Activated CD8-positive, alpha-beta memory T cell treated with anti-CD3 and anti-CD28 coated beads, Interleukin-2, amount 10 ng/mL, durations not matched to agents 7 days and 5 days (primary cell): ENCODE measurements around the gene SLC46A1. TPM values are rescaled to one million over a fixed set of nuclear protein-coding genes. Genes with fewer than 3 reads are reported as not detected.

Source experiments
- ATAC-seq: fragments of 150-1000 bp; cut with Tn5 transposase; one replicate; pipeline ENCODE4 v1.10.0; 2021; ENCODE audit warnings: moderate library complexity
- CTCF ChIA-PET: fragments of 350-600 bp; sonication (Branson Sonifier 250); formaldehyde crosslinking; loops from one replicate; lab custom pipeline; 2021; ENCODE audit warnings: antibody characterized with exemption; lab: Charles Lee
- DNase-seq: peaks from one replicate; pipeline ENCODE4 v3.0.0-alpha.2; 2020
- H3K27ac Mint-ChIP-seq: one replicate; pipeline ENCODE4 v1.8.0; 2021; ENCODE audit warnings: mild to moderate bottlenecking, mixed read lengths
- H3K27me3 Mint-ChIP-seq: one replicate; pipeline ENCODE4 v1.8.0; 2021; ENCODE audit warnings: mixed read lengths
- H3K36me3 Mint-ChIP-seq: one replicate; pipeline ENCODE4 v1.8.0; 2021; ENCODE audit warnings: mild to moderate bottlenecking, mixed read lengths
- H3K4me1 Mint-ChIP-seq: one replicate; pipeline ENCODE4 v1.8.0; 2021; ENCODE audit warnings: mixed read lengths
- H3K4me3 Mint-ChIP-seq: one replicate; pipeline ENCODE4 v1.8.0; 2021; ENCODE audit warnings: mild to moderate bottlenecking, moderate library complexity, mixed read lengths
- H3K9me3 Mint-ChIP-seq: one replicate; pipeline ENCODE4 v1.8.0; 2022; ENCODE audit warnings: low read depth, mixed read lengths
- total RNA-seq, 2 experiments: library from RNA; stranded (reverse); gene quantifications; one replicate each; pipeline ENCODE4 v1.2.3, GENCODE V29; 2021

The SLC46A1 gene
- total RNA-seq, 2 experiments from 2014 or later: 3.0 to 5.3 TPM

DNA sequence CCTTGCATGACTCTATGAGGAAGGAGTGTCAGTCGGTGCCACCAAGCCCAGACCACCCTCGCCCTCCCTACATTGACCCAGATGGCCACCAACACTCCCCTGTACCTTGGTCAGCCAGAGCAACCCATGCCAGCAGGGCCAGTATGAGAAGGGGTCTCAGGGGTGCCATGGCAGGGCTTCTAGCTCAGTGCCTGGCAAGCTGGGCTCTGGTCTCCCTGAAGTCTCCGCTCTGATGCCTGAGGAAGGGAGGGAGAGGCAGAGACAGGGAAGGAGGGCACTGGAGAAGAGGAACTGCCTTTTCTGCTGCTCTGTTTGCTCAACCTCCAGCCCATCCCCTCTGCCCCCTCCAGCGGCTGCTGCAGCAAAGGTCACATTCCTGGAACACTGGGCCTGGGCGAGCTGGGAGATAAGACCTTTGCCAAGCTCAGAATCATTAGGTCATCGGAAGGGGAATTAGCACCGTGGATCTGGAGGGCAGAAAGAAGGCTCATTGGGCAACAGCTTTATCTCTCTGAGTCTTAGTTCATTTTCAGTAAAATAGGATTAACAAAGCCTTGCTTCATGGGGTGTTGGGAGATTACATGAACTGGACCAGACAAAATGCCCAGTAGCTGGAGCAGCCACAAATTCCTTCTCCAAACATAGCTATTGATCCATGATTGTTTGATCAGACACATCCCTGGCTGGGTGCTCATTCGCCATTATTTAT is 35.8 kb downstream of the SLC46A1 start, which contains the start of gene VTN:
Gene VTN (minus strand): TSS at position 273 of the 709 bp plus-strand sequence. CDS start 104 bp downstream, at position 169.
- Mint-ChIP-seq H3K4me3 (peak within 1 kb of the TSS; percentile 82), H3K27ac (peak within 1 kb of the TSS; percentile 73), H3K27me3 (no peaks in the 10 kb centered on the region), H3K4me1 (peaks cover 20% of the 10 kb centered on the region), H3K36me3 (no peaks in the 10 kb centered on the region), H3K9me3 (no peaks in the 10 kb centered on the region)
- DNase-seq (no peak), ATAC-seq (no peak)
- CTCF ChIA-PET: interaction anchor here (1.6 kb wide), 2 partner anchors 13 to 16 kb away, joined by 3 to 5 read pairs; partner anchors contain the start of gene POLDIP2

DNA sequence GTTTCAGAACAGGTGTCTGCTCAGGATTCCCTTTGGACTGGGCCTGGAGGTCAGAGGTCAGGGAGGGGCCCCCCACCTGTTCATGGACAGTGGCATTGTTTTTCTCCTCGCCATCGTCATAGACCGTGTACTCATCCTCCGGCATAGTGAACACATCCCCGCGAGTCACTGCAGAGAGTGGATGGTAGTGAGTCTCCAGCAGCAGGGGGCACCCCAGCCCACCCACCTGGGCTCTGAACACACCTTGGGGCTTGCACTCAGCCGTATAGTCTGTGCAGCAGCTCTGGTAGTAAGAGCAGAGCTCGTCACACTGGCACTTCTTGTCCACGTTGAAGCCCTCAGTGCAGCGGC is 36.4 kb downstream of the SLC46A1 start:
- no peaks in the 10 kb centered on the region for H3K36me3 Mint-ChIP-seq
- CTCF ChIA-PET: interaction anchor here (1.6 kb wide), 1 partner anchor 12 kb away, joined by 5 read pairs; the partner anchor contains the start of gene POLDIP2
- ATAC-seq (no peak), DNase-seq (no peak)
- peaks cover 20% of the 10 kb centered on the region for H3K4me1 Mint-ChIP-seq
- no peaks in the 10 kb centered on the region for H3K9me3 Mint-ChIP-seq
- no peak overlapping the region for H3K27ac Mint-ChIP-seq
- no peak overlapping the region for H3K4me3 Mint-ChIP-seq
- H3K27me3 Mint-ChIP-seq: no peaks in the 10 kb centered on the region

DNA sequence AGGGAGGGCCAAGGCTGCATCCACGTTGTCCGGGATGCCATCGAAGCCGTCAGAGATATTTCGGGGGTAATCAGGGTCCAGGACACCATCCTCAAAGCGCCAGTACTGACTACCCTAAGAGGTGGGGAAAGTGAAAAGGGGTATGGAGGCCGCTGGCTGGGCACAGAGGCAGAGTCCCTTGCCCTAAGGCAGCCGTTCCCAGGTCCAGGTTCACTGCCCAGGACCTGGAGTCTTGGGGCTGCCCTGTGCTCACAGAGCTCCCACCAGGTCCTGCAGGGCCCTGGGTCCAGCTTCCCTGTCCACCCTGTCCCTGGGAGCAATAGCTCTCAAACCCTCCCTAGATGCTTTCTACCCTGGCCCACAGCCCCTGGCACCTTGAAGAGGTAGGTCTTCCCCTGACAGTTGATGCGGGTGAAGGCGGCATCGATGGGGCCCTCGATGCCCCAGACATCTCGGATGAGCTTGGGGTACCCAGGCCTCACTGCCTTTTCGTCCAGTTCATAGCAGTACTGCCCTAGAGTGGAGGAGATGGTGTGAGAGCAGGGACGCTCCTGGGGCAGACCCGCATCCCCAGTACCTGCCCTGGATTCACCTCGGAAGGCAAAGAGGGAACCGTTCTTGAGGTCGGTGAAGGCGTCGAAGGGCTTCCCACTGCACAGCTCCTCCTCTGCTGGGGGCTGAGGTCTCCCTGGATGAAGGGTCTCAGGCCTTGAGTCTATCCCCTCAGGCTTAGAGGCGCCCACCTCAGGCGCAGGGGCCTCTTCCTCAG is 36.9 kb downstream of the SLC46A1 start:
- Mint-ChIP-seq H3K36me3 (no peaks in the 10 kb centered on the region), H3K27me3 (no peaks in the 10 kb centered on the region), H3K27ac (no peak overlapping the region), H3K9me3 (no peaks in the 10 kb centered on the region), H3K4me1 (peaks cover 20% of the 10 kb centered on the region), H3K4me3 (no peak overlapping the region)
- DNase-seq (no peak), ATAC-seq (no peak)
- CTCF ChIA-PET: no interaction called here

DNA sequence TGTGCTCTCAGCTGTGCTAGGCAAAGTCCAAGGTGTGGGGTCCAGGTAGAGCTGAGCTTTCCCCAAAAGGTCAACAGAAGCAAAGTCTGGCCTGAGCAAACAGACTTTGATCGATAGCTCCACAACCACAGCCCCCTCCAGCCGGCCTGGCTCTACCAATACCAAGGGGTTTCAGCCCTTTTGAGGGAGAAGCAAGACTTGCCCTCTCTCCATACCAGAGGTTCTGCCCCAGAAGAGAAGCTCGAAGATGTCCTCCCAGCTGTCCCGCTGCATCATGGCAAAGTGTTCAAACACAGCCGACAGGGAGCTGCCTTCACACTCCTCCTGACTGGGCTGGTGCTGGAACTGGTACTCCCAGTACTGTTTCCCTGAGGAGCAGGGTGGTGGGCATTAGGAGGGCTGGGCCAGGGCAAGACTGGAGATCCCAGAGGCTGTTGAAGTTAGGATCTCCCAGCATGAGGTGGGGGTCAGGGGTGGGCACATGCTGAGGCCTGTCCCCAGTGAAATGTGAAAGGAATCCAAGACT is 37.6 kb downstream of the SLC46A1 start:
- Mint-ChIP-seq H3K4me3 (no peak overlapping the region), H3K27ac (no peak overlapping the region), H3K4me1 (peaks cover 16% of the 10 kb centered on the region), H3K27me3 (no peaks in the 10 kb centered on the region), H3K9me3 (no peaks in the 10 kb centered on the region), H3K36me3 (no peaks in the 10 kb centered on the region)
- no peak for DNase-seq
- ATAC-seq: no peak
- CTCF ChIA-PET: interaction anchor here (2.1 kb wide), 1 partner anchor 11 kb away, joined by 4 read pairs; the partner anchor contains the start of gene POLDIP2

DNA sequence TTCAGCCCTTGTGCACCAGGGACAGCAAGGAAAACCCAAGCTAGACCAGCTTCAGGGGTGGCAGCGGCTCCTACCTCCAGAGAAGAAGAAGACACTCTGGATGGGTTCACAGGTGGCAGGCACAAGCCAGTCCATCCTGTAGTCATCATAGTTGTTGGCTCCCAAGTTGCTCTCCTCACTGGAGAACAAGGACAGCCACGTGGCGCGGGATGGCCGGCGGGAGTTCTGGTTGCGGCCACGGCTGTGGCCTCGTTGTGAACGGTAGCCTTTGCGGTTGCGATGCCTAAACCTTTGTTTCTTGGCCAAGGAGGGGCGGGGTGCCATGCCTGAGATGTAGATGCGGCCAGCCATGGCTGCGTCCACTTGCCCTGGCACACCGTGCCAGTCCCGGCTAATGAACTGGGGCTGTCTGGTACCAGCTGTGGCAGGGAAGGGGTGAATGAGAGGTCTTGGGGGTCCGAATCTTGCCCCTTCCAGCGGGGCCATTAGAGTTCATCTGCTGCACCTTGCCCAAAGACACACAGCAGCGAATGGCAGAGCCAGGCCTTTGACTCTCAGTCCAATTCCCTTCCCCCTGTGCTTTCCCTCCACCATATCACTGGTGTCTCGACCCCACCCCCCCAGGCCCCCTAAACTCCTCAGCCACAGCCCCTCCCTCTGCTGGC is 38.2 kb downstream of the SLC46A1 start:
- H3K9me3 Mint-ChIP-seq: no peaks in the 10 kb centered on the region
- no peak overlapping the region for H3K27ac Mint-ChIP-seq
- no peak for ATAC-seq
- H3K4me3 Mint-ChIP-seq: no peak overlapping the region
- DNase-seq: no peak
- CTCF ChIA-PET: interaction anchor here (1.1 to 2.1 kb wide), 2 partner anchors 10 kb away, joined by 3 to 4 read pairs; partner anchors contain the start of gene POLDIP2
- peaks cover 10% of the 10 kb centered on the region for H3K4me1 Mint-ChIP-seq
- H3K36me3 Mint-ChIP-seq: no peaks in the 10 kb centered on the region
- no peaks in the 10 kb centered on the region for H3K27me3 Mint-ChIP-seq

DNA sequence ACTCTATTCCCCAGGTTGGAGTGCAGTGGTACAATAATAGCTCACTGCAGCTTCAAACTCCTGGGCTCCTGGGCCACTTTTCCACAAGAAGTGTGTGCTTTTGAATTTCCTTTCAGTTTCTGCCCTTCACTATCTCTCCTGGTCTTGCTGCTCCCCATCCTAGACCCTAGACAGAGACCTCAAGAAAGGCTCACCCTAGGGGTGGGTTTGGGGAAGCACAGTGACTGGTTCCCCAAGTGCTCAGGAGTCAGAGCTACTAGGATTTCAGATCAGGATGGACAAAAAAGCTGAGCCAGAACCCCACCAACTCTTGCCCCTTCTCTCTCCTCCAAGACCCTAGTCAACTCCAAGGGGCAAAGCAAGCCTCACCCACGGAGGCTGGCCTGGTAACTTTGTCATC is 39.4 kb downstream of the SLC46A1 start:
- ATAC-seq: no peak
- Mint-ChIP-seq H3K27me3 (no peaks in the 10 kb centered on the region), H3K4me1 (peaks cover 5% of the 10 kb centered on the region), H3K9me3 (no peaks in the 10 kb centered on the region), H3K27ac (no peak overlapping the region), H3K4me3 (no peak overlapping the region), H3K36me3 (no peaks in the 10 kb centered on the region)
- CTCF ChIA-PET: interaction anchor here (1.1 to 2.1 kb wide), 2 partner anchors 8 to 9 kb away, joined by 3 to 4 read pairs; partner anchors contain the start of gene POLDIP2
- DNase-seq: no peak

DNA sequence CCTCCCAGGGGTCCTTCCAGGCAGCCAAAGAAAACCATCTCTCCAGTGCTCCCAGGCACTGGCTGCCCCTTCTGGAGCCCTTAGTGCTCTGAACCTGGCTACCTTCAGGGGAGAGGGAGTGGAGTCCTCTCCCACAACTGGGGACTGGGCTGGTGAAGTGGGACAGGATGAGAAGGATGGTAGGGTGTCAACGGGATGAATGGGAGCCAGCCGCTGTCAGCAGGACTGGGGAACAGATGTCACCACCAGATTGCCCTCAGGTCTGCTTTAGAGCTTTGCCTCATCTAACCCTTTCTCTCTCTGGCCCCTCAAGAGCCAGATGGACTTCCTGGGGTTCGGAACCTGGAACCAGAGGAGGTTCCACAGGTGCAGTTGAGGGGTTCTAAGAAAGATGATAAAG is 40.5 kb downstream of the SLC46A1 start:
- H3K27me3 Mint-ChIP-seq: no peaks in the 10 kb centered on the region
- H3K4me3 Mint-ChIP-seq: no peak overlapping the region
- DNase-seq (no peak), ATAC-seq (no peak)
- no peaks in the 10 kb centered on the region for H3K4me1 Mint-ChIP-seq
- H3K27ac Mint-ChIP-seq: no peak overlapping the region
- peaks cover 7% of the 10 kb centered on the region for H3K36me3 Mint-ChIP-seq
- CTCF ChIA-PET: interaction anchor here (1.5 kb wide), 1 partner anchor 52 kb away, joined by 3 read pairs; no protein-coding TSS in a partner anchor
- H3K9me3 Mint-ChIP-seq: no peaks in the 10 kb centered on the region

DNA sequence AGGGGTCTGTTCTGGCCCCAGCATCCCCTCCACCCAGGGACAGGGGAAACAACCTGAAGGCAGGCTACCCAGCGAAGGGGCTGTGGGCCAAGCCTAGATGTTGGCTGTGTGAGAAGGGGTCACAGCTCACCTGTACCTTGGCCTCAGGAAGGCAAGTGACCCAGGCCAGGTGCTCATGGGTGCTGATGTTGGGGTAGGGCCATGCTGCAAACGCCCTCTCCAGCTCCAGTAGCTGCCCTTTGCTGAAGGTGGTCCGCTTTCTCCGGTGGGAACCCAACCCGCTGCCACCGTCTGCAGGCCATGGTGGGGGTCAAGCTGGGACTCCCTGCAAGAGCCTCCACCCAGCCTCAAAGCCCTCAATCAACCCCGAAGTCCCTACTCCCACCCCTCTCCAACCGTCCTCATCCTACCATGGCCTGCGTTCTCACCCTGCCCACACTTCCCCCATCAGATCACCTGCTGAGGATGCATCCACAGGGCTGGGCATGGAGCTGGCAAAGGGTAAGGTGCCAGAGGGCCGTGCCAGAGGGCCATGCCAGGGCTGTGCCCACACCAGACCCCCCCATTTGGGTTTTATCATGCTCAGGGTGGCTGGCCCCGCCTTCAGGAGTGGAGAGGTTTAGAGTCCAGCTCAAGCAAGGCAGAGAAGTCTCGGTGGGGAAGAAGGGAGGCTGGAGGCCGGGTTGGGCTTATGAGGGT is 41.2 kb downstream of the SLC46A1 start, which contains the start of gene SEBOX:
Gene SEBOX (minus strand): TSS at position 535 of the 699 bp plus-strand sequence. CDS start 48 bp downstream, at position 487.
- CTCF ChIA-PET: interaction anchor here (1.5 to 1.6 kb wide), 2 partner anchors 14 to 51 kb away, joined by 3 read pairs; no protein-coding TSS in a partner anchor
- H3K27me3 Mint-ChIP-seq: no peaks in the 10 kb centered on the region
- H3K4me3 Mint-ChIP-seq: no peak within 1 kb of the TSS
- no peaks in the 10 kb centered on the region for H3K4me1 Mint-ChIP-seq
- peaks cover 11% of the 10 kb centered on the region for H3K36me3 Mint-ChIP-seq
- DNase-seq (no peak), ATAC-seq (no peak)
- no peak within 1 kb of the TSS for H3K27ac Mint-ChIP-seq
- no peaks in the 10 kb centered on the region for H3K9me3 Mint-ChIP-seq

DNA sequence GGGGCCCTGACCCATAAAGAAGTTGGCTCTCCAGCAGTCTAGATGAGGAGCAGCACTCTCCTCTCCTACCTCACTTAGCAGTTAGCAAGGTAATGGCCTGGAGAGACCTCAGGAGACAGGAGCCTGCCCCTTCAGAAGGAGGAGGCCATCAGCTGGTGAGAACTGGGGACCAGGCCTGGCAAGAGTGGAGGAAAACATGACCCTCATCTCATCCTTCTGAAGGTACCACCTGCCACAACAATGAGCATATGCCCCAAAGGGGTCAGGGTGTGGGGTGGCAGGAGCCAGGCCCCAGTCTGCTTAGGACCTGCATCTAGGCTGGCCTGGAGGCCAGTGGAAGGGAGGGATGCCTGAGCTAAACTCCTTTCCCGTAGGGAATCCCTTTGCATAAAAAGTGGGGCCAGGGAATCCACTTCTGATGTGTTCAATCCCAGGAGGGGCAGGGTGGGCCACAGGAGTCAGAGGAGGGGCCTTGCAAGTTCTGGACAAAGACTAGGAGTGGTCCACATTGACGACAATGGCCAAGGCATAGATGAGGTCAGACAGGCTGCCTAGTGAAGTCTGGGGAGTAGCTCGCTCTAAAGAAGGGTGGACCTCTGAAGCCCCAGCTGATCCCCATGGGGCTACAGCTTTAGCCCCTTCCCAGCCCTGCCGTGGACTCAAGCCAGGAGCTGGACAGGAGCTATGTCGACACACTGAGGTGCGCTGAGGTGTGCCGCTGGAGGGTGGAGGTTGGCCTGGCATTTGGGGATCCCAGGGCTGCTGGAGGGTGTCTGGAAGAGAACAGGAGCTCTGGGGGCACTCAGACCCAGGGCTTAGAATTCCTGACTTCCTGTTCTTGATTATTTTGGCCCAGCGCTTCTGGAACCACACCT is 42.0 kb downstream of the SLC46A1 start:
- H3K27ac Mint-ChIP-seq: no peak overlapping the region
- CTCF ChIA-PET: interaction anchor here (1.5 to 1.6 kb wide), 2 partner anchors 15 to 50 kb away, joined by 3 read pairs; no protein-coding TSS in a partner anchor
- peaks cover 3% of the 10 kb centered on the region for H3K4me1 Mint-ChIP-seq
- ATAC-seq: no peak
- DNase-seq: no peak
- H3K9me3 Mint-ChIP-seq: no peaks in the 10 kb centered on the region
- no peaks in the 10 kb centered on the region for H3K27me3 Mint-ChIP-seq
- H3K4me3 Mint-ChIP-seq: no peak overlapping the region
- peaks cover 15% of the 10 kb centered on the region for H3K36me3 Mint-ChIP-seq

DNA sequence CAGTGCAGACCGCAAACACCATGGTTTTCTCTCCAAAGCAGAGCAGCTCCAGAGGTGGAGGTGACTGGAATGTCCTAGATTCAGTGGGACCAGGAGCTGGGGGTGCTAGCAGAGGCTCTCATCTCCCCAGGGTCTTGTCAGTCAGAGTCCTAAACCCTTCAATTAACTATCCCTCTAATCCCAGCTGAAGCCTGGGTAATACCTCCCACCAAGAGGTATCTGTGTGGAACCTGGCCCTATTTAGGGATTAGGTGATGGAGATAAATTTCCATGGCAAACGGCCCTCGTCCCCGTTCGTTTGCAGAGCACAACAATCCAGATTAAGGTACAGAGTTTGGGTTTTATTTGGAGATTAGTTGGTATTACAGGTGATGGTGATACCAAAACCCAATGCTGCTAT is 42.8 kb downstream of the SLC46A1 start:
- H3K4me3 Mint-ChIP-seq: no peak overlapping the region
- H3K27me3 Mint-ChIP-seq: no peaks in the 10 kb centered on the region
- no peaks in the 10 kb centered on the region for H3K9me3 Mint-ChIP-seq
- ATAC-seq: no peak
- H3K36me3 Mint-ChIP-seq: peaks cover 15% of the 10 kb centered on the region
- no peak overlapping the region for H3K27ac Mint-ChIP-seq
- CTCF ChIA-PET: no interaction called here
- H3K4me1 Mint-ChIP-seq: peaks cover 12% of the 10 kb centered on the region
- DNase-seq: no peak

DNA sequence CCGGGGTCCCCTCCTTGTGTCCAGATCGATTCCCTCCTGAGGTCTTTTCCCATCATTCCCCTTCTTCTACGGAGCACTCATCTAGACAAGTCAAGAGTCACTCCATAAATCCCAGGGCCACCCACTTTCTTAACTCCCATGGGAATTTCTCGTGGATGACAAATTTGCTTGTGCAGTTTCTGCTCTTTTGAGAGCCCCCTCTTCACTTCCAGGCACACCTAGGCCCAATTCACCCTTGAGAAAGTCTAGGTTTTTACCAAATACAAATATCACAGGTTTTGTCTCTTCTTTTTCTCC is 48.2 kb downstream of the SLC46A1 start:
- Mint-ChIP-seq H3K4me3 (peak overlapping the region; percentile 93), H3K27me3 (no peaks in the 10 kb centered on the region), H3K36me3 (peaks cover 34% of the 10 kb centered on the region), H3K27ac (peak overlapping the region; percentile 92), H3K4me1 (peaks cover 35% of the 10 kb centered on the region), H3K9me3 (no peaks in the 10 kb centered on the region)
- DNase-seq (no peak), ATAC-seq (no peak)
- CTCF ChIA-PET: interaction anchor here (0.7 to 2.6 kb wide), 11 partner anchors 9 to 211 kb away, joined by 3 to 17 read pairs (median 3); partner anchors contain the start of genes IFT20, TMEM97, TNFAIP1 and VTN
